HTR-8/SVneo (cell line): ENCODE data around the gene INMT.
A peak's percentile ranks its signal among the peaks of the same experiment; 100 is the strongest.

ENCODE experiments used
- DNase-seq: peaks from one replicate; pipeline ENCODE4 v3.0.0; 2011; ENCODE audit warnings: low spot score, mixed read lengths; ENCODE audit not compliant: insufficient read length
- FAIRE-seq: peaks from 2 replicates; lab custom pipeline; 2011; peaks lifted over from hg19 to GRCh38; lab: Jason Lieb, UNC

INMT gene

DNA sequence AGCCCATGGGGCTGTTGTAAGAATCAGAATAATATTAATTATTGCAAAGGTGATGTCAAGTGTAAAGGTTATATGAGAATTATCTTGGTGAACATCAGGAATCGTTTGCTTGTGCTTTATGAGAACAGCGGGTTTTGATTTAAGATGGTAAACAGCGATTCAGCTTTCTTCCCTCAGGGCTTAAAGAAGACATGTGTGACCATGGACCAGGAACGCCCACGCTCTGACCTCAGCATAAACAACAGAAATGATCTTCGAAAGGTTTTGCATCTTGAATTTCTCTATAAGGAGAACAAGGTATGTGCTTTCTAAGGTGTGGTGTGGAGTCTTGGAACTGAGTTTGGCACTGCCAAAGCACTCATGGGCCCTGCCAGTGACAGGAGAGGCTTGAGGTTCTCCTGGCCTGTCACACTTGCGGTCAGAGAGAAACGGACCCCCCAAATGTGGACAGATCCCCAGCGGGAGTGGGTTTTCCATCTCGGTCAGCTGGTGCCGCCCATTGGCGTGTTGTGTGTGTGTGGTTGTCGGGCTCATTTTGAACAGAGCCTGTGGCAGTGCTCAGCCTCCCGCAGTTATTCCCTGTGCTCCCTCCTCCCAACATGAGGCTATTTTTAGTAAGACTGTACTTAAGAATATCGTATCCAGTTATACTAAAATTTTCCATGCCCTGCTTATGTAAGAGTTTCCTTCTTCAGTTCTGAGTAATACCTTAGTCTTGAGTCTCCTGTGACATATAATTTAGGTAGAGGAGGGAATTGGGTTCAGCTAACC lies 26.5 kb downstream of the INMT start:
- FAIRE-seq = no peak
- no peak for DNase-seq

DNA sequence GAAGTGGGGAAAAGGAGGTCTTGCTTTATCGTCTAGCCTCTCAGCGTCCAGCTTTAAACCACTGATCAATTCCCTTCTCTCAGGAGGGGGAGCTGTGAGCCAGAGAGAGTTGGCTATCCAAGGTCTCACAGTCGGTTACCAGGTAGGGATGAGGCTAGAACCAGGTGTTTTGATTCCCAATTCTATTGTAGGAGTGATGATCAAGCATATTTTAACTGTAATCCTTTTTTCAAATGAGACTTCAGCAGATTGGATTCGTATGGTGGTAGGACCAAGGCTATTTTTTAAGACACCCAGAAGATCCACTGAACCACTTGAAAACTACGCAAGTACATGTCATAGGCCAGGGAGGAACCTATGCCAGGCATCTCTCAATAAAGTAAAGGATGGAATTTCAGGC lies 27.6 kb downstream of the INMT start:
- DNase-seq (no peak), FAIRE-seq (no peak)

- FAIRE-seq (no peak), DNase-seq (no peak)
These were observed 29.0 kb downstream of the INMT start for GRCh38 chr7:30780941-30781340.

DNA sequence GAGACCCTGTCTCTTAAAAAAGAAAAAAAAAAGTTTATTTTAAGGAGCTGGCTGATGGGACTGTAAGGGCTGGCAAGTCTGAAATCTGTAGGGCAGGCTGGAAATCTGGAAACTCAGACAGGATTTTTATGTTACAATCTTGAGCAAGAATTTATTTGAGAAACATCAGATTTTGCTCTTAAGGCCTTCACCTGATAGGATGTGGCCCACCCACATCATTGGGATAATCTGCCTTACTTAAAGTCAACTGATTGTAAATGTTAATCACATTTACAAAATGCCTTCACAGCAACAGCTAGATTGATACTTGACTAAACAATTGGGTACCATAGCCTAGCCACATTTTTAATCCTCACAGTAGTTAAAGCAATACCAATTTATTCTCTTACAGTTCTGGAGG lies 30.8 kb downstream of the INMT start:
- no peak for FAIRE-seq
- no peak for DNase-seq

DNA sequence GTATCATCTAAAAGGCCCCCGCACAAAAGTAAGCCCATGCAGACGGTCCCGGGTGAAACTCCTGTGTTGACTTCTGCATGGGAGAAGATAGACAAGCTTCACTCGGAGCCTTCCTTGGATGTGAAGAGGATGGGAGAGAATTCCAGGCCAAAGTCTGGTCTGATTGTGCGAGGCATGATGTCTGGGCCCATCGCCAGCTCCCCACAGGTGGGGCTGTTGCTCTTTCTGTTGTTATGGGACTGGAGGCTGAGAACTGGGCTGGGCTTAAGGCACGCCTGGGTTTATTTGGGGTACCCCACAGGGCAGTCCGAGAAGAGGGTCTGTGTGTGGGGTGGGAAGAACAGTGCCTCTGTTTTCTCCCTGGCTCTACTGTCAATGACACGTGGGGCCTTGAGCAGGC lies 33.9 kb downstream of the INMT start:
- DNase-seq (no peak), FAIRE-seq (no peak)

GRCh38 chr7:30787486-30787885 lies 35.6 kb downstream of the INMT start:
- FAIRE-seq = no peak

GRCh38 chr7:30788640-30789333 lies 36.9 kb downstream of the INMT start:
- DNase-seq (no peak), FAIRE-seq (no peak)

More at GRCh38 chr7:30787486-30787885, 35.6 kb downstream of the INMT start:
- DNase-seq = no peak

- FAIRE-seq (no peak), DNase-seq (no peak)
These were observed 37.4 kb downstream of the INMT start for GRCh38 chr7:30789334-30789711.

GRCh38 chr7:30790356-30790755 lies 38.4 kb downstream of the INMT start:
- DNase-seq = no peak
- no peak for FAIRE-seq

GRCh38 chr7:30791114-30791513 lies 39.2 kb downstream of the INMT start:
- FAIRE-seq (no peak), DNase-seq (no peak)

DNA sequence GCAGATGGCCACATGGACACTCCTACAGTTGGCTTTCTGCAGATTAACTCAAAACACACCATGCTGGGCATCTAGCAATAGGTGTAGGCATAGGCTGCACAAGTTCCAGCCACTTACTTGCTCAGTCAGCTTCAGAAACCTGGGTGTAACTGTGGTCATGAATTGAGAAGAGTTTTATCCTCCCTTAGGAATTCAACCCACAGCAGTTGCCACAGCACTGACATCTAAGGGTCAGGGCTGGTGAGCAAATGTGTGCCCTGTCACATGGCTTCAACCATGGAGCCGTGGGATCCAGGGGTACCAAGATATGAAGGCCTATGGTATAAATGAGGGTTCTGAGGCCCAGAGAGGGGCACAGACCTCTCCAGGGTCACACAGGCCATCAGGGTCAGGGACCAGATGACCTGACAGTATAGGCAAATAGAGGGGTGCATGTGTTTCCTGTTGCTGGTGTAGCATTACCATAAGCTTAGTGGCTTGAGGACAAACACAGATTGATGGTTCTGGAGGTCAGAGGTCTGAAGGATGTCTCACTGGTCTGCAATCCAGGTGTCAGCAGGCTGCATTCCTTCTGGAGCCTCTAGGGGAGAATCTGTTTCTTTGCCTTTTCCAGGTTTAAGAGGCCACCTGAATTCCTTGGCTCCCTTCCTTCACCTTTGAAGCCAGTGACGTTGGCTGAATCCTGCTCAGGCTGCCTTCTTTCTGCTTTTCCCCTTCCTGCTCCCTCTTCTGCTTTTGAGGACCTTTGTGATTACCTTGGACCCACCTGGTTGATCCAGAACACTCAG lies 43.4 kb downstream of the INMT start:
- FAIRE-seq = no peak
- no peak for DNase-seq

DNA sequence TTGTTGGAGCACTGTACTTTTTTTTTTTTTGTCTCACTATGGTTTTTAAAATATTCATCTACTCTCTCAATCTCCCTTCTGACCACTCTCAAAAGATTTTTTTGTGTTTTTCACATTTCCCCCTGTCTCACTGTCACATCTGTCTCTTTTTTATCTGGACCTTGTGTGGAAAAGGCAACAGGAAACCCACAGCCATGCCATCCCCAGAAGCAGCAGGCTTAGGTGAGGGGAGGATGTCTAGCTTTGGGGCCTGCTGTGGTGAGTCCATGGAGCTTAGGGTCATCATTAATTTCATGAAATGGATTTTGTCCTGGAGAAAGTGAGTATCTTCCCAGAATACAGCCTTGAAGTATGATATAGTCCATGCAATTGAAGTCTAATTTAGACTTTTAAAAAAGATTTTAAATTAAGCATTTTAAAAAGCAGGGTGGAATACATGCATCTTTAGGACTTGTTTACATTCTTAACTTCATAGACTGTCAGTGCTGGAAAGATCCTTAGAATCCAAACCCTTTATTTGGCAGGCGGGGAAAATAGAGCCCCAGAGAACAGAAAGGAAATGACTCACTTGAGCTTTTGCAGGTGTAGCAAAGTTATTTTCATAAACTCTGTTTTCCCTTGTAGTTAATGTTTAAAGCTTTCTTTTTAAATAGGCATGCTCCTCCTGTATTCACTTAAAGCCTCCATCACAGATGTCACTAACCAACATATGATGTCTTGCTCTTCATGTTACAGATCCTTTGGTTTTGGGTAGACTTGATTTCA lies 44.4 kb downstream of the INMT start:
- DNase-seq (no peak), FAIRE-seq (no peak)

GRCh38 chr7:30797176-30798040 lies 45.5 kb downstream of the INMT start:
- DNase-seq (no peak), FAIRE-seq (no peak)

DNA sequence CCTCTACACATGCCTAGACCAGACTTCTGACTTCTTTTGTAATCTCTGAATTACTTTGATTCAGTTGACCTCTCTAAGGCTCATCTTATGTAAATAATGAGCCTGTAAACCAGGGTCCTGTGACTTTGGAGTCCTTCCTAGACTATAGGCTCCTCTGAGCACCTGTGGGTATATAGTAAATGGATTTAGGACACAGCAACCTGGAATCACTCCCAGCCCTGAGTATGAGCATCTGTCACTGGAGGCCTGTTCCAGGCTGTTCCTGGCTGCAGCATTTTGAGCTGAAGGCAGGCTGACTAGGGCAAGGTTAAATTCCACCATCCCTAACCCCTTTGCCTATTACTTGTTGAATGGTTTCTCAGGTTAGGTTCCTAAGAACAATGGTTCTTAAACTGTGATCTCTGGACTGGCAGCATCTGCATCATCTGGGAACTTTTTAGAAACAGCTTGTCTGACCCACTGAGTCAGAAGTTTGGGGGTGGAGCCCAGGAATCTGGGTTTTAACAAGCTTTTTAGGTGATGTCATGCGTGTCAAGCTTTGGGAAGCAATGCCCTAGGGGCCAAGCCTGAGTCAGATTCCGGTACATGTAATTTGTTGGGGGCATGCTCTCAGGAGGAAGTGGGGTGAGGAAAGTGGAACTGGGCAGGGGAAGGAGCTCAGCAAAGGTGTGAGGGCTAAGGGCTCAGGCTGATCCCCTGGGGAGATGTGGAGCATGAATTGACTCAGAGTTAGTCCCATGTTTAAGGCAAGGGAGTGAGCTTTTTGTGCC lies 47.5 kb downstream of the INMT start:
- no peak for FAIRE-seq
- peak; percentile 54 for DNase-seq

- DNase-seq = no peak
- no peak for FAIRE-seq
These were observed 48.2 kb downstream of the INMT start for GRCh38 chr7:30799976-30800661.

DNA sequence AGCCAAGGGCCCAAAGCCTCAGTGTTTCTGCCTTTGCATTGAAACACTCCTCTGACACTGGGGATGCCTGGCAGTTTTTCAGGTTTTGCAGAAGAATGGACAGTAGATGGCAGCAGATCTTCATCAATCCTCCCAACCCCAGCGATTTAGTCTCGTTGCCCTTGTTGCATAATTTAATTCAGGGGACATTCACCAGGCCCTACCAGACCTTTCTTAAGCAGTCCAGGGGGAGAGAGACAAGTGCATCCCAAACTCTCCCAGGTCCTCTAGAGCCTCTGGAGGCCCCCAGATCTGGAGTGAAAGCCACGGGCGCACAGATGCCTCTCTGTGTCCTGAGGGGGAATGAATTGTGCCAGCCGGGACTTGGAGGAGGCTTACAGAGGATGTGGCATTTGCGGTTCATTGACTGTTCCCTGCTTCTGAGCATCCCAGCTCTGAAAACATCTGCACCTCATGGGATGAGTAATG lies 48.9 kb downstream of the INMT start:
- FAIRE-seq = no peak
- DNase-seq = peak; percentile 84

- FAIRE-seq = no peak
- no peak for DNase-seq
These were observed 50.9 kb downstream of the INMT start for GRCh38 chr7:30802812-30803211.

DNA sequence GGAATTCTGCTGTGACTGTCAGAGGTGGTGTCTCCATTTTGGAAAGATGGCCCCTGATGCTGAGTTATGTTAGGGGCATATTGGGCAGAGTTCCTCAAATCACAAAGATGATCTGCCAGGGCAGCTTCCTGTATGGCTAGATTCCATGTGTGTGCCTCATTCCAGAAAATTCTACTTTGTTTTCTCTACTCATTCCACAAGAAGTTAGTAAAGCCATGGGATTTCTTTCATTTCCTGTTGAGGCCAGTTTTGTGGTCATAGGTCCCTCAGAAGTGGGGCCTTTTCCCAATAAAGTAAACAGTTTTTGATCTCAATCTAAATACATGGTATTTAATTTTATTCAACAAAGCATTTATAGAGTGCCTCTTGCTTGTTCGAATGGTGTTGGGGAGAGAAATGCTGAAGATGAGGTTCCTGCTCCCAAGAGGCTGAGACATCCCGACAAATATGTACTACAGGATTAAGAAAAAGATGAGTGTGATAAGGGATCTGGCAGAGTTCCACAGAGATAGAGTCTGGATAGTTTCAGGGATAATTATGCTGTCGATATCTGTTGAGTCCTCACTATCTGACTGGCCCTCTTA lies 52.2 kb downstream of the INMT start:
- no peak for FAIRE-seq
- DNase-seq = no peak
